AG04450 (cell line): ENCODE data around the gene CLDN20. TPM values are rescaled to one million over a fixed set of nuclear protein-coding genes. Genes with fewer than 3 reads are reported as not detected.
"Not testable (repeated sequence)": the region's sequence is repeated elsewhere in the genome, so short reads cannot be mapped to it uniquely, and the experiment has no call there.

ENCODE experiments used
- CTCF ChIA-PET: fragments of 300-600, 350-600 bp; formaldehyde crosslinking; extraction: SDS; loops from one replicate; lab custom pipeline; 2022; ENCODE audit warnings: antibody characterized with exemption, inconsistent platforms; lab: Charles Lee
- POLR2A ChIA-PET: fragments of 350-600 bp; formaldehyde crosslinking; extraction: SDS; loops from one replicate; lab custom pipeline; 2021; ENCODE audit warnings: antibody characterized with exemption, inconsistent platforms; lab: Yijun Ruan, JAX
- DNase-seq: peaks from one replicate; pipeline ENCODE4 v3.0.0-alpha.2; 2011; ENCODE audit warnings: low read depth, low spot score
- H3K27ac ChIP-seq: one replicate; pipeline ENCODE4 v1.5.1; 2012; ENCODE audit warnings: low read depth, low read length, control low read depth
- H3K27me3 ChIP-seq: one replicate; pipeline ENCODE4 v1.6.0; 2012; ENCODE audit warnings: low read length; ENCODE audit not compliant: control insufficient read depth, insufficient read depth
- H3K4me3 ChIP-seq: 2 replicates; pipeline ENCODE4 v1.5.1; 2011; ENCODE audit warnings: mild to moderate bottlenecking, low read depth, low read length, control low read depth
- H3K9me3 ChIP-seq: 2 replicates; pipeline ENCODE4 v1.5.1; 2012; ENCODE audit warnings: low read length; ENCODE audit not compliant: control insufficient read depth, insufficient read depth
- CTCF ChIP-seq: IDR thresholded peaks from 2 replicates; pipeline ENCODE4 v1.5.1; 2011; ENCODE audit warnings: low read depth, low read length, control low read depth, inconsistent platforms
- polyA plus RNA-seq: library from polyadenylated mRNA; depleted of rRNA; stranded (reverse); fragments of >200 nt; gene quantifications from 2 replicates; pipeline ENCODE4 v1.2.3, GENCODE V29; 2011

CLDN20 gene
- polyA plus RNA-seq, 1 experiment: not detected

DNA sequence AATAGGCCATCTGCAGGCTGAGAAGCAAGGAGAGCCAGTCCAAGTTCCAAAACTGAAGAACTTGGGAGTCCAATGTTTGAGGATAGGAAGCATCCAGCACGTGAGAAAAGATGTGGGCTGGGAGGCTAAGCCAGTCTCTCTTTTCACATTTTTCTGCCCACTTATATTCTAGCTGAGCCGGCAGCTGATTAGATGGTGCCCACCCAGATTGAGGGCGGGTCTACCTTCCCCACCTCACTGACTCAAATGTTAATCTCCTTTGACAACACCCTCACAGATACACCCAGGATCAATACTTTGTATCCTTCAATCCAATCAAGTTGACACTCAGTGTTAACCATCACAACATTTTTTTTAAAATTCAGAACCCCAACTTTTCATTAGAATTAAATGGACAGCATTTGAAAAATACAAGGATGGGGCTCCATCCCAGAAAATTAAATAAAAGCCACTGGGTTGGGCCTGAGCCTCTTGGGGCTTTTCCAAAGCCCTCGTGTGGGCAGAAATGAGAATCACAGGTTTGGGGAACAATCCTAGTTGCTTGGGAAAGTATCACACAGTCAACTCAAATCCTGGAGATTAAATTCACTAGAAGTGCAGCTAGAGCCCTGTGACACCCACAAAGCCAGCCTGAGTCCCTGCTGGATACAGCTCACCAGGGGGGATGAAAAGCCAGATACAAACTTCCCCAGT is 2.2 kb downstream of the CLDN20 start:
- DNase-seq: no peak
- CTCF ChIA-PET: no interaction called here

DNA sequence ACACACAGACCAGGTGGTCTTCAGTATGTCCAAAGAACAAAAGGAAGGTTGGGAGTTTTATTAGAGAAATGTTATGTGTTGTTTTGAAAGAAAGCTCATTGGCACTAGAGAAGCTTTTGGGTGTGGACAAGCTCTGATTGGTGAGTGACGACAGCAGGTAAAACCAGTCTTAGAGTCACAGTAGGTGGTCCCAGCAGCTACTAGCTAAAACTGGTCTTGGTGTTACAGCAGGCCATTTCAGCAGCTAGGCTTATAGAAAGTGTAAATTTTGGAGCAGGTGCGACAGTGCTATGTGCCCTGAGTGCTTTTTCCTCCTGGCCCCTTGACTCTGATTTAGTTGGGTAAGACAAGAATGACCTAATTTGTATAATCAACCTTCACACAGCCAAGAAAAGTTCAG is 3.6 kb downstream of the CLDN20 start:
- ChIA-PET CTCF (interaction anchor here (0.7 to 1.9 kb wide), 11 partner anchors 9 to 399 kb away, joined by 3 to 14 read pairs (median 6); no protein-coding TSS in a partner anchor), POLR2A (no interaction called here)
- H3K4me3 ChIP-seq: no peak overlapping the region
- no peak for DNase-seq
- H3K9me3 ChIP-seq: no peaks in the 10 kb centered on the region
- TF ChIP-seq CTCF: no peak
- H3K27me3 ChIP-seq: no peaks in the 10 kb centered on the region
- H3K27ac ChIP-seq: no peak overlapping the region

More for the DNA sequence above, 2.2 kb downstream of the CLDN20 start:
- POLR2A ChIA-PET: no interaction called here
- peak; percentile 30; the same call in 1 of the 2 replicates for TF ChIP-seq CTCF
- H3K27ac ChIP-seq: no peak overlapping the region
- no peaks in the 10 kb centered on the region; the same call in 1 of the 2 replicates for H3K9me3 ChIP-seq
- H3K4me3 ChIP-seq: no peak overlapping the region
- no peaks in the 10 kb centered on the region for H3K27me3 ChIP-seq

DNA sequence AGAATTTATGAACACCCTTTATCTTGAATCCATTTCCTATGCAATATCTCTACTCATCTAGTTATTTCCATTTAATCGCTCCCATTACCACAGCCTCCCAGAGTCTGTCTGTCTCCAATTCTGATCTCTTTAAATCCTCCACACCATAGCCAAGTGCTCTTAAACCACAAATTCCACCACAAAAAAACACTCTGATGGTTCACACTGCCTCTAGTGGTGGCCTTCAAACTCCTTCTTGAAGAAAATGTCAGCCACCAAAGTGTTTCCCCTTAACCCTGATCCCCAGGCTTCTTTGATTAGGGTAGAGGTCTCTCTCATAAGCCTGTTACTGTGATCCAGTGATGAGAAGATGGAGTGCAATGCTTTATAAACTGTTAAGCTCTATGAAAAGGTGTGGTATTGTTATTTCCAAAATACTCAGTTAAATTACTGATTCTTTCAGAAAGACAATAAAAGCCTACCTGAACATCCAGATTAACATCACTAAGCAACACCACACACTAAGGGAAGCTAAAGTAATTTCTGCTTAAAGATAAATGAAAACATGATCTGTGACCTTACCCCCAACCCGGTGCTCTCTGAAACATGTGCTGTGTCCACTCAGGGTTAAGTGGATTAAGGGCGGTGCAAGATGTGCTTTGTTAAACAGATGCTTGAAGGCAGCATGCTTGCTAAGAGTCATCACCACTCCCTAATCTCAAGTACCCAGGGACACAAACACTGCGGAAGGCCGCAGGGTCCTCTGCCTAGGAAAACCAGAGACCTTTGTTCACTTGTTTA is 4.5 kb downstream of the CLDN20 start:
- TF ChIP-seq CTCF: peak; percentile 66
- H3K4me3 ChIP-seq, H3K27me3 ChIP-seq, H3K27ac ChIP-seq, H3K9me3 ChIP-seq, DNase-seq, POLR2A ChIA-PET: not testable (repeated sequence)
- CTCF ChIA-PET: interaction anchor here (0.6 to 1.9 kb wide), 23 partner anchors 8 to 421 kb away, joined by 3 to 14 read pairs (median 4); no protein-coding TSS in a partner anchor

- H3K9me3 ChIP-seq: no peaks in the 10 kb centered on the region
These were observed 6.0 kb downstream of the CLDN20 start for GRCh38 chr6:155269765-155270164.

More at GRCh38 chr6:155269765-155270164, 6.0 kb downstream of the CLDN20 start:
- no peak overlapping the region for H3K4me3 ChIP-seq
- POLR2A ChIA-PET: no interaction called here
- DNase-seq: no peak
- CTCF ChIA-PET: interaction anchor here (0.9 to 1.8 kb wide), 4 partner anchors 18 to 402 kb away, joined by 3 to 6 read pairs (median 4); no protein-coding TSS in a partner anchor
- no peaks in the 10 kb centered on the region for H3K27me3 ChIP-seq
- H3K27ac ChIP-seq: no peak overlapping the region
- TF ChIP-seq CTCF: no peak
